GM13976 (cell line): ENCODE data around the gene CPLX3.

ENCODE experiments used
- DNase-seq: peaks from one replicate; pipeline ENCODE4 v3.0.0; 2012; ENCODE audit warnings: low spot score
- in situ Hi-C: fragments of 300-500 bp; cut with MboI; formaldehyde crosslinking; loops from one replicate; pipeline ENCODE4 v1.12.0; 2022; ENCODE audit warnings: low sequenced_read_pairs, mixed read lengths, inconsistent platforms; ENCODE audit not compliant: unreplicated experiment
- TF ChIP-seq, protein P1 (sequence below): IDR thresholded peaks from 2 replicates; pipeline ENCODE4 v1.5.1; 2012; ENCODE audit warnings: borderline replicate concordance, mild to moderate bottlenecking; ENCODE audit not compliant: insufficient read depth; ENCODE audit errors: extremely low read depth, missing control alignments, control extremely low read depth

CPLX3 gene, protein sequence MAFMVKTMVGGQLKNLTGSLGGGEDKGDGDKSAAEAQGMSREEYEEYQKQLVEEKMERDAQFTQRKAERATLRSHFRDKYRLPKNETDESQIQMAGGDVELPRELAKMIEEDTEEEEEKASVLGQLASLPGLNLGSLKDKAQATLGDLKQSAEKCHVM

DNA sequence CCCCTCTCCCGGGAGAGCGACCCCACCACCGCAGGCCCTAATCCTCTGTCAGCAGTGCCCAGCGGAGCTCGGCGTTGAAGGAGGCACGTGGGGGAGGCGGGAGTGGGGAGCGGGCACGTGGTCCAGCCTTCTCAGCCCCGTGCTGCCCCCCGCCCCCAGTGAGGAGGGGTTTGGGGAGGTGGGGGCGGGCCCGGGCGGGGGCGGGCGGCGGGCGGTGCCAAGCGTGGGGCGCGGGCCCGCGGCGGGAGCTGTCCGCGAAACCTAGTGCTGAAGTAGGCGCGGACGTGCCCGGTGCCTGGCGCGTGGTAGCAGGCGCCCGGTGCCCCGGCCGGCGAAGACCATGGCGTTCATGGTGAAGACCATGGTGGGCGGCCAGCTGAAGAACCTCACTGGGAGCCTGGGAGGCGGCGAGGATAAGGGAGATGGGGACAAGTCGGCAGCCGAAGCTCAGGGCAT lies at the start of gene CPLX3:
Gene CPLX3 (plus strand): TSS at position 264 of the 456 bp plus-strand sequence. CDS start 77 bp downstream, at position 341.
- peak; percentile 77 for DNase-seq
- in situ Hi-C loops = no loop called here
- TF ChIP-seq, protein P1, sequence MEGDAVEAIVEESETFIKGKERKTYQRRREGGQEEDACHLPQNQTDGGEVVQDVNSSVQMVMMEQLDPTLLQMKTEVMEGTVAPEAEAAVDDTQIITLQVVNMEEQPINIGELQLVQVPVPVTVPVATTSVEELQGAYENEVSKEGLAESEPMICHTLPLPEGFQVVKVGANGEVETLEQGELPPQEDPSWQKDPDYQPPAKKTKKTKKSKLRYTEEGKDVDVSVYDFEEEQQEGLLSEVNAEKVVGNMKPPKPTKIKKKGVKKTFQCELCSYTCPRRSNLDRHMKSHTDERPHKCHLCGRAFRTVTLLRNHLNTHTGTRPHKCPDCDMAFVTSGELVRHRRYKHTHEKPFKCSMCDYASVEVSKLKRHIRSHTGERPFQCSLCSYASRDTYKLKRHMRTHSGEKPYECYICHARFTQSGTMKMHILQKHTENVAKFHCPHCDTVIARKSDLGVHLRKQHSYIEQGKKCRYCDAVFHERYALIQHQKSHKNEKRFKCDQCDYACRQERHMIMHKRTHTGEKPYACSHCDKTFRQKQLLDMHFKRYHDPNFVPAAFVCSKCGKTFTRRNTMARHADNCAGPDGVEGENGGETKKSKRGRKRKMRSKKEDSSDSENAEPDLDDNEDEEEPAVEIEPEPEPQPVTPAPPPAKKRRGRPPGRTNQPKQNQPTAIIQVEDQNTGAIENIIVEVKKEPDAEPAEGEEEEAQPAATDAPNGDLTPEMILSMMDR = no peak

DNA sequence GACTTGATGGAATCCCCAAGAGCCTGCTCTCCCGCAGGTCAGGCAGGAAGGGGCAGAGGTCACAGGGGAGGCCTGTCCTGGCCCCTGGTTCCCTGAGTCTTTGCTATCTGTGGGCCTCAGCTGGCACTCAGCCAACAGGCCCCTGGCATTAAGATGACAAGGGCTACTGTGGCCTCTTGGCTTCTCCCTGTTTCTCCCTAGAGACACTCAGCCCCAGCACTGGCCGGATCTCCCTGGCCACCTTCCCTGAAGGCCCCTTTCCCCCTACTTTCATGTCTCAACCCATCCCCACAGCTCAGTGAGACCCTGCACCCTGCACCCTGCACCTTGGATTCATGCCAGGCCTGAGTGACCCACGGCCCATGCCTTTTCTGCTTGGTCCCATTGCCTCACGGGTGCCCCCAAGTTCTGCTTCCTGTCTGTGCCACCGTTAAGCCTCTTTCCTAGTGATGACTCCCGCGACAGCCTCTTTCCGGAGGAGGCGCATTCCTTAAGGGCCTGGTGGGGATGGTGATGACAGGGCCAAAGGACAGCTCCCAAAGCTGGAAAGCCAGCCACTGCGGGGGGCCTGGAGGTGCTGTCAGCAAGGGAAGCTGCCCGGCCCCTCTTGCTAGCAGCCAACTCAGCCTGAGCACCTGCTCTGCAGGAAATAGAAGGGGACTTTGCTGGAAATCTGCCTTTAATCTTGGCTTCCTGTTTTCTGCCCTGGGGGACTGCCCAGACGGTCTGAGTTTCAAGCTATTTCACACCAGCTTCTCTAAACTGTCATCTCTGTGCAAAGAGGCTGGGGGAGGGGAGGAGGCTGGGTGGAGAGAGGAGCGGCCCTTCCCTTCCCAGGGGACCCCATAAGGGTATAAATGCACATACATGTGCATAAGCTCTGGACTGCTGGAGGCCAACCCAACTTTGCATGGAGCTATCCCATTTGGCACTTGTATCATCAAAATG lies 49.3 kb upstream of the CPLX3 start:
- in situ Hi-C loops = no loop called here
- TF ChIP-seq, protein P1 = no peak
- peak; percentile 83 for DNase-seq

DNA sequence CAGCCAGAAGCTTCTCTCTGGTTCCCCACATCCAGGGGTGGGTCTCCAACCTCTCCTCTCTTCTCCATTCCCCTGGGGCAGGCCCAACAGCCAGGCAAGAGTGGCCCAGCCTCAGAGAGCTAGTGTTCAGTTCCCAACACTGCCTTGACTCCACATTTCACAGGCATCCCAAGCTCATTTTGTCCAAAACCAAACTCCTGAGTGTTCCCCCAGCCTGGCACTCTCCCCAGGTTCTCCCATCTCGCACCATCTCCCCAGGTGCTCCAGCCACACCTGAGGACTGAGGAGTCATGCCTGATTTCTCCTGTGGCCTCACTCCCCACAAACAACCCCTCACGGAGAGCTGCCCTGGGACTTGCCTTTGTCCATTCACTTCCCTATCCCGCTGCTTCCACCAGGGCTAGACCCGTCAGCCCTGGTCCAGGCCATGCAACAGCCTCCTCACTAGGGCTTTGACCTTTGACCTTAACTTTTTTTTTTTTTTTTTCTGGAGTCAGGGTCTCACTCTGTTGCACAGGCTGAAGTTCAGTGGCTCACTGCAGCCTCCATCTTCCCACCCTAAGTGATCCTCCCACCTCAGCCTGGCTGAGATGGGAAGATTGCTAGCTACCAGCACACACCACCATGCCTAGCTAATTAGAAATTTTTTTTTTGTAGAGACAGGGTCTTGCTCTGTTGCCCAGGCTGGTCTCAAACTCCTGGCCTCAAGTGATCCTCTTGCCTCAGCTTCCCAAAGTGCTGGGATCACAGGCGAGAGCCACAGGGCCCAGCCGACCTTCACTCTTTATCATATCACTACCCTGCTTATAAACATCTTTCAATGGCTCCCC lies 48.4 kb upstream of the CPLX3 start:
- DNase-seq = no peak
- in situ Hi-C loops = no loop called here

DNA sequence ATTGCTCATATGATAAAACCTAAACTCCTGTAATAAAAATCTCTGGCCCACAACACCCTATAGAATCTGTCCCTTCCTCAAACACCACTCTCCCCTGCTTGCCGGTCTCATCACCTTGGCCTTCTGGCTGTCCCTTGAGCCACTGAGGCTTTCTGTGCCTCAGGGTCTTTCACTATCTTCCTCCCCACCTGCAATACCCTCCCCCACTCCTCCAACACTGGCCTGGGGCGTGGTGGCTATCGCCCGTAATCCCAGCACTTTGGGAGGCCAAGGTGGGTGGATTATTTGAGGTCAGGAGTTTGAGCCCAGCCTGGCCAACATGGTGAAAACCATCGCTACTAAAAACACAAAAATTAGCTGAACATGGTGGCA lies 47.8 kb upstream of the CPLX3 start:
- TF ChIP-seq, protein P1 = no peak
- in situ Hi-C loops = no loop called here
- no peak for DNase-seq

More for the DNA sequence above, 48.4 kb upstream of the CPLX3 start:
- TF ChIP-seq, protein P1 = no peak

DNA sequence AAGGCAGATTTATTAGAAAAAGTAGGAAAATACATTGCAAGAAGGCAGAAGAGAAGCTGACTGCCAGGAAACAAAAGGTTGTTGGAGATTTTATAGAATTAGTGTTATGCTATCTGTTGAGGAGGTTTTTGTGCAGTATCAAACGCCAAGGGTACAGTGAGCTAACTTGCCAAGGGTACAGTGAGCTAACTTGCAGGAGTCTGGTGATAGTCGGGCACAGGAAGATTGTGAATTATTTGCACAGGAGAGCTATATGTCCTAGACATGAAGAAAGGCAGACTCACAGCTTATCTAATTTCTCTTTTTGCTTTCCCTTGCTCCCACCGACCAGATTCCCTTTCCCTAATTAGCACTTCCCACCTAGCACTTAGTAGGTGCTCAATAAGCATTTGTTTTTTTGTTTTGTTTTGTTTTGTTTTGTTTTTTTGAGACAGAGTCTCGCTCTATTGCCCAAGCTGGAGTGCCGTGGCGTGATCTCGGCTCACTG lies 47.2 kb upstream of the CPLX3 start:
- TF ChIP-seq, protein P1 = no peak
- in situ Hi-C loops = no loop called here

More for the DNA sequence above, 47.2 kb upstream of the CPLX3 start:
- DNase-seq = no peak
